ENCODE data around the gene NEGR1.

Gene NEGR1

GRCh38 chr1:71783071-71783470, 499.3 kb downstream of the NEGR1 start:
- no peaks in the 10 kb centered on the region for H3K36me3 ChIP-seq (ENCODE audit: insufficient read depth, low read length)
- no peak overlapping the region for H2AFZ ChIP-seq (ENCODE audit: low read depth, low read length)
- H3K9me3 ChIP-seq (ENCODE audit: low read length) = no peaks in the 10 kb centered on the region
- H3K4me3 ChIP-seq (ENCODE audit: low read length) = no peak overlapping the region
- H3K4me1 ChIP-seq (ENCODE audit: insufficient read depth, low read length) = no peaks in the 10 kb centered on the region
- no peaks in the 10 kb centered on the region for H3K27me3 ChIP-seq (ENCODE audit: insufficient read depth, low read length)

- Histone ChIP-seq H3K4me1 (ENCODE audit: insufficient read depth, low read length) (no peaks in the 10 kb centered on the region), H3K9me3 (ENCODE audit: low read length) (no peaks in the 10 kb centered on the region), H3K4me3 (ENCODE audit: low read length) (no peak overlapping the region), H3K27me3 (ENCODE audit: insufficient read depth, low read length) (no peaks in the 10 kb centered on the region), H2AFZ (ENCODE audit: low read depth, low read length) (no peak overlapping the region), H3K36me3 (ENCODE audit: insufficient read depth, low read length) (no peaks in the 10 kb centered on the region)
Measured at GRCh38 chr1:71781450-71781849, 500.9 kb downstream of the NEGR1 start.

GRCh38 chr1:71780681-71781080, 501.7 kb downstream of the NEGR1 start:
- Histone ChIP-seq H3K9me3 (ENCODE audit: low read length) (no peaks in the 10 kb centered on the region), H3K27me3 (ENCODE audit: insufficient read depth, low read length) (no peaks in the 10 kb centered on the region), H3K36me3 (ENCODE audit: insufficient read depth, low read length) (no peaks in the 10 kb centered on the region), H3K4me3 (ENCODE audit: low read length) (no peak overlapping the region), H2AFZ (ENCODE audit: low read depth, low read length) (no peak overlapping the region), H3K4me1 (ENCODE audit: insufficient read depth, low read length) (no peaks in the 10 kb centered on the region)

GRCh38 chr1:71778940-71779339, 503.4 kb downstream of the NEGR1 start:
- Histone ChIP-seq H2AFZ (ENCODE audit: low read depth, low read length) (no peak overlapping the region), H3K4me3 (ENCODE audit: low read length) (no peak overlapping the region), H3K27me3 (ENCODE audit: insufficient read depth, low read length) (no peaks in the 10 kb centered on the region), H3K9me3 (ENCODE audit: low read length) (no peaks in the 10 kb centered on the region), H3K4me1 (ENCODE audit: insufficient read depth, low read length) (no peaks in the 10 kb centered on the region), H3K36me3 (ENCODE audit: insufficient read depth, low read length) (no peaks in the 10 kb centered on the region)

- Histone ChIP-seq H3K4me1 (ENCODE audit: insufficient read depth, low read length) (no peaks in the 10 kb centered on the region), H3K27me3 (ENCODE audit: insufficient read depth, low read length) (no peaks in the 10 kb centered on the region), H3K9me3 (ENCODE audit: low read length) (no peaks in the 10 kb centered on the region), H3K4me3 (ENCODE audit: low read length) (no peak overlapping the region), H2AFZ (ENCODE audit: low read depth, low read length) (no peak overlapping the region), H3K36me3 (ENCODE audit: insufficient read depth, low read length) (no peaks in the 10 kb centered on the region)
Measured at GRCh38 chr1:71777094-71777493, 505.2 kb downstream of the NEGR1 start.

GRCh38 chr1:71774705-71775104, 507.6 kb downstream of the NEGR1 start:
- Histone ChIP-seq H3K27me3 (ENCODE audit: insufficient read depth, low read length) (no peaks in the 10 kb centered on the region), H3K4me3 (ENCODE audit: low read length) (no peak overlapping the region), H3K9me3 (ENCODE audit: low read length) (no peaks in the 10 kb centered on the region)

GRCh38 chr1:71770121-71770520, 512.2 kb downstream of the NEGR1 start:
- Histone ChIP-seq H3K4me1 (ENCODE audit: insufficient read depth, low read length) (no peaks in the 10 kb centered on the region), H2AFZ (ENCODE audit: low read depth, low read length) (no peak overlapping the region), H3K36me3 (ENCODE audit: insufficient read depth, low read length) (no peaks in the 10 kb centered on the region), H3K9me3 (ENCODE audit: low read length) (no peaks in the 10 kb centered on the region), H3K4me3 (ENCODE audit: low read length) (no peak overlapping the region), H3K27me3 (ENCODE audit: insufficient read depth, low read length) (no peaks in the 10 kb centered on the region)

More at GRCh38 chr1:71774705-71775104, 507.6 kb downstream of the NEGR1 start:
- Histone ChIP-seq H2AFZ (ENCODE audit: low read depth, low read length) (no peak overlapping the region), H3K36me3 (ENCODE audit: insufficient read depth, low read length) (no peaks in the 10 kb centered on the region), H3K4me1 (ENCODE audit: insufficient read depth, low read length) (no peaks in the 10 kb centered on the region)

- H3K9me3 ChIP-seq (ENCODE audit: low read length) = no peaks in the 10 kb centered on the region
- H3K4me1 ChIP-seq (ENCODE audit: insufficient read depth, low read length) = no peaks in the 10 kb centered on the region
- H3K27me3 ChIP-seq (ENCODE audit: insufficient read depth, low read length) = no peaks in the 10 kb centered on the region
- H3K36me3 ChIP-seq (ENCODE audit: insufficient read depth, low read length) = no peaks in the 10 kb centered on the region
- H2AFZ ChIP-seq (ENCODE audit: low read depth, low read length) = no peak overlapping the region
- H3K4me3 ChIP-seq (ENCODE audit: low read length) = no peak overlapping the region
Measured at GRCh38 chr1:71766748-71767147, 515.6 kb downstream of the NEGR1 start.

GRCh38 chr1:71762514-71763255, 519.7 kb downstream of the NEGR1 start:
- no peak overlapping the region for H2AFZ ChIP-seq (ENCODE audit: low read depth, low read length)
- H3K27me3 ChIP-seq (ENCODE audit: insufficient read depth, low read length) = no peaks in the 10 kb centered on the region
- H3K4me1 ChIP-seq (ENCODE audit: insufficient read depth, low read length) = no peaks in the 10 kb centered on the region
- H3K4me3 ChIP-seq (ENCODE audit: low read length) = no peak overlapping the region
- no peaks in the 10 kb centered on the region for H3K9me3 ChIP-seq (ENCODE audit: low read length)
- no peaks in the 10 kb centered on the region for H3K36me3 ChIP-seq (ENCODE audit: insufficient read depth, low read length)

GRCh38 chr1:71755441-71755840, 526.9 kb downstream of the NEGR1 start:
- no peak overlapping the region for H3K4me3 ChIP-seq (ENCODE audit: low read length)
- no peaks in the 10 kb centered on the region for H3K36me3 ChIP-seq (ENCODE audit: insufficient read depth, low read length)
- peaks cover 2% of the 10 kb centered on the region for H3K4me1 ChIP-seq (ENCODE audit: insufficient read depth, low read length)
- no peaks in the 10 kb centered on the region for H3K9me3 ChIP-seq (ENCODE audit: low read length)
- H2AFZ ChIP-seq (ENCODE audit: low read depth, low read length) = no peak overlapping the region
- no peaks in the 10 kb centered on the region for H3K27me3 ChIP-seq (ENCODE audit: insufficient read depth, low read length)

- Histone ChIP-seq H3K4me1 (ENCODE audit: insufficient read depth, low read length) (peaks cover 2% of the 10 kb centered on the region), H3K36me3 (ENCODE audit: insufficient read depth, low read length) (no peaks in the 10 kb centered on the region), H2AFZ (ENCODE audit: low read depth, low read length) (no peak overlapping the region), H3K27me3 (ENCODE audit: insufficient read depth, low read length) (no peaks in the 10 kb centered on the region), H3K9me3 (ENCODE audit: low read length) (no peaks in the 10 kb centered on the region), H3K4me3 (ENCODE audit: low read length) (no peak overlapping the region)
Measured at GRCh38 chr1:71753746-71754145, 528.6 kb downstream of the NEGR1 start.

GRCh38 chr1:71745326-71745725, 537.0 kb downstream of the NEGR1 start:
- no peaks in the 10 kb centered on the region for H3K27me3 ChIP-seq (ENCODE audit: insufficient read depth, low read length)
- H3K9me3 ChIP-seq (ENCODE audit: low read length) = no peaks in the 10 kb centered on the region
- no peaks in the 10 kb centered on the region for H3K36me3 ChIP-seq (ENCODE audit: insufficient read depth, low read length)
- no peaks in the 10 kb centered on the region for H3K4me1 ChIP-seq (ENCODE audit: insufficient read depth, low read length)
- H3K4me3 ChIP-seq (ENCODE audit: low read length) = no peak overlapping the region
- H2AFZ ChIP-seq (ENCODE audit: low read depth, low read length) = no peak overlapping the region

- Histone ChIP-seq H3K27me3 (ENCODE audit: insufficient read depth, low read length) (no peaks in the 10 kb centered on the region), H3K36me3 (ENCODE audit: insufficient read depth, low read length) (no peaks in the 10 kb centered on the region), H3K9me3 (ENCODE audit: low read length) (no peaks in the 10 kb centered on the region), H3K4me1 (ENCODE audit: insufficient read depth, low read length) (no peaks in the 10 kb centered on the region), H3K4me3 (ENCODE audit: low read length) (no peak overlapping the region), H2AFZ (ENCODE audit: low read depth, low read length) (no peak overlapping the region)
Measured at GRCh38 chr1:71743862-71744261, 538.5 kb downstream of the NEGR1 start.

GRCh38 chr1:71738910-71739309, 543.4 kb downstream of the NEGR1 start:
- Histone ChIP-seq H3K36me3 (ENCODE audit: insufficient read depth, low read length) (no peaks in the 10 kb centered on the region), H3K4me1 (ENCODE audit: insufficient read depth, low read length) (no peaks in the 10 kb centered on the region), H3K27me3 (ENCODE audit: insufficient read depth, low read length) (no peaks in the 10 kb centered on the region), H3K4me3 (ENCODE audit: low read length) (no peak overlapping the region), H3K9me3 (ENCODE audit: low read length) (no peaks in the 10 kb centered on the region), H2AFZ (ENCODE audit: low read depth, low read length) (no peak overlapping the region)
